ENCODE data around the gene PRM1. TPM values are rescaled to one million over a fixed set of nuclear protein-coding genes. Genes with fewer than 3 reads are reported as not detected.

PRM1 gene
- total and polyA plus RNA-seq, 2 donors = not detected

Small RNAs within 50 kb of the gene (small RNA-seq; reads per million reads assigned to genes)
- not detected for gene MIR548H2
- gene RF00019 = not detected
- gene RF00554 = not detected

Other genes starting within 250 kb of the PRM1 start
- gene SOCS1, start 25.1 kb downstream of the PRM1 start, total RNA-seq = 6.9 TPM
- gene SOCS1, start 25.1 kb downstream of the PRM1 start, polyA plus RNA-seq = 15.0 TPM
- not detected for gene TNP2, start 12.0 kb downstream of the PRM1 start, total RNA-seq
- gene TNP2, start 12.0 kb downstream of the PRM1 start, polyA plus RNA-seq = not detected
- not detected for gene PRM3, start 7.7 kb downstream of the PRM1 start, total RNA-seq
- not detected for gene PRM3, start 7.7 kb downstream of the PRM1 start, polyA plus RNA-seq
- not detected for gene PRM2, start 4.8 kb downstream of the PRM1 start, total RNA-seq
- gene PRM2, start 4.8 kb downstream of the PRM1 start, polyA plus RNA-seq = not detected
- 14.3 TPM for gene RMI2, start 64.1 kb upstream of the PRM1 start, total RNA-seq
- gene RMI2, start 64.1 kb upstream of the PRM1 start, polyA plus RNA-seq = 2.2 TPM